Esophagus muscularis mucosa (tissue), 4 donors: Measurements from ENCODE around the gene UBE2V1. TPM values are rescaled to one million over a fixed set of nuclear protein-coding genes. Genes with fewer than 3 reads are reported as not detected.

Experiments
- DNase-seq: peaks from one replicate; pipeline ENCODE4 v3.0.0-alpha.2; 2017; ENCODE audit errors: extremely low spot score
- H3K27ac ChIP-seq, 4 donors: fragments of 200-600 bp; sonication (generic); replicated peaks in 1 of 4; 1 replicate in 3 of 4; 2 replicates in 1 of 4; pipeline ENCODE4 v1.5.1; 2016 to 2019; ENCODE audit warnings: mild to moderate bottlenecking in 1 of 4
- H3K27me3 ChIP-seq, 4 donors: fragments of 200-600 bp; sonication (generic); one replicate each; pipeline versions ENCODE4 v1.5.1 to v1.6.0; 2016 to 2019
- H3K36me3 ChIP-seq, 4 donors: fragments of 200-600 bp; sonication (generic); one replicate each; pipeline ENCODE4 v1.5.1; 2016 to 2019
- H3K4me1 ChIP-seq, 4 donors: fragments of 200-600 bp; sonication (generic); one replicate each; pipeline ENCODE4 v1.5.1; 2016 to 2019
- H3K4me3 ChIP-seq, 4 donors: fragments of 200-600 bp; sonication (generic); 1 replicate in 2 of 4; 2 replicates in 2 of 4; pipeline ENCODE4 v1.5.1; 2016 to 2019; ENCODE audit warnings: mild to moderate bottlenecking in 4 of 4, moderate library complexity in 1 of 4
- H3K9me3 ChIP-seq, 4 donors: fragments of 200-600 bp; sonication (generic); 1 replicate in 3 of 4; 2 replicates in 1 of 4; pipeline ENCODE4 v1.5.1; 2016 to 2019
- CTCF ChIP-seq, 3 experiments: fragments of 200-600 bp in 2 of 3; fragments of 450-650 bp in 1 of 3; sonication (generic) in 2 of 3; IDR thresholded peaks; one replicate each; pipeline ENCODE4 v1.5.1; 2017 to 2019; ENCODE audit warnings: antibody characterized with exemption in 3 of 3, mild to moderate bottlenecking in 2 of 3, moderate library complexity in 1 of 3
- EP300 ChIP-seq: sonication (generic); formaldehyde crosslinking; IDR thresholded peaks from one replicate; pipeline ENCODE4 v1.6.1; 2017; ENCODE audit warnings: antibody characterized with exemption
- POLR2A ChIP-seq: fragments of 450-650 bp; IDR thresholded peaks from one replicate; pipeline ENCODE4 v1.6.1; 2017; ENCODE audit warnings: antibody characterized with exemption, moderate library complexity, mild to moderate bottlenecking, low read depth
- POLR2AphosphoS5 ChIP-seq, 2 donors: sonication (generic); formaldehyde crosslinking; IDR thresholded peaks; one replicate each; pipeline ENCODE4 v1.6.1; 2017; ENCODE audit warnings: antibody characterized with exemption in 2 of 2
- WGBS: methylation state at CpG from one replicate; pipeline ENCODE4 v1.1.5; 2018; 5-methylcytosine and 5-hydroxymethylcytosine counted together
- intact Hi-C: fragments of 100-400 bp; cut with DNase I; formaldehyde crosslinking; loops from one replicate; pipeline ENCODE4 v1.15.1; 2023
- total RNA-seq, 4 donors: library from RNA; depleted of rRNA; stranded (reverse); fragments of >200 nt; gene quantifications; one replicate each; pipeline versions ENCODE4 v1.1.0 to v1.2.1, GENCODE V29; 2016

The UBE2V1 gene
- total RNA-seq, 4 donors from 2014 or later, result 66.8 to 104 (median 78.3) TPM

GRCh38 chr20:50141811-50142561 is 29.0 kb upstream of the UBE2V1 start:
- intact Hi-C loops, result no loop called here
- 83% methylated on average over 12 of the region's 12 CpGs for WGBS
- Histone ChIP-seq H3K36me3 (peaks cover 12 to 42% (median 37%) of the 10 kb centered on the region in 4 donors), H3K4me1 (peaks cover 68 to 99% (median 91%) of the 10 kb centered on the region in 4 donors), H3K9me3 (no peaks in the 10 kb centered on the region), H3K4me3 (no peak overlapping the region), H3K27ac (peak overlapping the region in 3 of 4 donors; percentile 9 to 24 (median 23)), H3K27me3 (no peaks in the 10 kb centered on the region)
- no peak for DNase-seq
- TF ChIP-seq POLR2AphosphoS5 (IDR thresholded peaks at IDR 0.05) (peak in 1 of 2 donors; percentile 22), POLR2A (no peak)

DNA sequence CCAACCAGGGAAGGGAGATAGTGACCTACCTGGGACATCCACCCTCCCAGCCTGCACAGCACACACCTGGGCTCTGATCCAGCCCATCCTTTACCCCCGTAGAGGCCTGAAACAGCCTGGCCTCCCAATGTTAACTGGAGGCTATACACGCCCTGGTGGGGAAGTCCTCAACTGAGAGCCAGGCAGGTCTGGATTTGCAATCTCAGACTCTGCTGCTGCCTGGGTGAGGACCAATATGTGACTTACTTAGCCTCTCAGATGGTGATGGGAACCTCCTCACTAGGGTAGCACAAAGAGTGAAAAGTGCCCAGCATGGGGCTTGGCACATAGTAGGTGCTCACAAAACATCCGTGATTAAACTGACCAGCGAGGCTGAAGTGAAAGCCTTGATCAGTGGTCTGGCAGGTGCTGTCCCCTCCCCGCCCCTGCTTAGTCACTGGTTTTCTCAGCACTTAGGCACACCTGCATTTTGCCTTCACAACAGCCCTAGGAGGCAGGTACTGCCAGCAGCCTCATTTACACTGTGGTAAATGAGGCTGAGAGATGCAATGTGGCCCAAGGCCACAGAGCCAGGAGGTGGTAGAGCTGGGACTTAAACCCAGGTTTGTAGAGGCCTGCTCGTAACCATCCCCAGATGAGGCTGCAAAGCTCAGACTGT is 28.2 kb upstream of the UBE2V1 start:
- Histone ChIP-seq H3K4me3 (no peak overlapping the region), H3K4me1 (peaks cover 60 to 91% (median 85%) of the 10 kb centered on the region in 4 donors), H3K36me3 (peaks cover 12 to 44% (median 39%) of the 10 kb centered on the region in 4 donors), H3K9me3 (no peaks in the 10 kb centered on the region), H3K27me3 (no peaks in the 10 kb centered on the region), H3K27ac (no peak overlapping the region)
- intact Hi-C loops, result no loop called here
- TF ChIP-seq EP300 (no peak), POLR2A (no peak), CTCF (IDR thresholded peaks at IDR 0.05) (no peak), POLR2AphosphoS5 (IDR thresholded peaks at IDR 0.05) (no peak)
- WGBS, result 79% methylated on average over 6 of the region's 6 CpGs
- DNase-seq, result no peak

DNA sequence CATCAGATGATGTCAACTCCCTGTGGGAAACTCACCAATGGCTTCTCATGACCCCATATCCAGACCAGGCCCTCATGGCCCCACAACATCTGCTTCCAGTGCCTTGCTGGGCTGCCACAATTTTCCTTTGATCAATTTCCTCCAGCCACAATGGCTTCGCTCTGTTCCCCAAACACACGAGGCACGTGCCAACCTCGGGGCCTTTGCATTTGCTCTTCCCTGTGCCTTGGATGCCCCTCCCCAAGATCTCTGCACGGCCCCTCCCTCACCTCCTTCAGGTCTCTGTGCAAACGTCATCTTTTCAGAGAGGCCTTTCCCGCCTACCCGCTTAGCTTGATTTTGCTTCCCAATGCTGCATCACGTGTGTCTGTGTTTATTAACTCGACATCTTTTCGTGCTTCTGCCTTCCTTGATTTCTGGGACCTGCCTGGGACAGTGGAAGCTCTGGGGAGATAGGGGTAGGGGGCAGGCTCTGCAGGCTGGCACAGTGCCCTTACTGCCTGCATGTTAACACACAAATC is 27.4 kb upstream of the UBE2V1 start:
- Histone ChIP-seq H3K36me3 (peaks cover 12 to 44% (median 37%) of the 10 kb centered on the region in 4 donors), H3K27me3 (no peaks in the 10 kb centered on the region), H3K9me3 (no peaks in the 10 kb centered on the region), H3K4me3 (no peak overlapping the region), H3K4me1 (peaks cover 60 to 84% (median 78%) of the 10 kb centered on the region in 4 donors), H3K27ac (peak overlapping the region in 2 of 4 donors; percentile 15 to 47)
- no peak for DNase-seq
- intact Hi-C loops, result no loop called here
- TF ChIP-seq POLR2AphosphoS5 (IDR thresholded peaks at IDR 0.05) (no peak), EP300 (no peak), CTCF (IDR thresholded peaks at IDR 0.05) (no peak), POLR2A (no peak)
- WGBS, result 85% methylated on average over 11 of the region's 11 CpGs

DNA sequence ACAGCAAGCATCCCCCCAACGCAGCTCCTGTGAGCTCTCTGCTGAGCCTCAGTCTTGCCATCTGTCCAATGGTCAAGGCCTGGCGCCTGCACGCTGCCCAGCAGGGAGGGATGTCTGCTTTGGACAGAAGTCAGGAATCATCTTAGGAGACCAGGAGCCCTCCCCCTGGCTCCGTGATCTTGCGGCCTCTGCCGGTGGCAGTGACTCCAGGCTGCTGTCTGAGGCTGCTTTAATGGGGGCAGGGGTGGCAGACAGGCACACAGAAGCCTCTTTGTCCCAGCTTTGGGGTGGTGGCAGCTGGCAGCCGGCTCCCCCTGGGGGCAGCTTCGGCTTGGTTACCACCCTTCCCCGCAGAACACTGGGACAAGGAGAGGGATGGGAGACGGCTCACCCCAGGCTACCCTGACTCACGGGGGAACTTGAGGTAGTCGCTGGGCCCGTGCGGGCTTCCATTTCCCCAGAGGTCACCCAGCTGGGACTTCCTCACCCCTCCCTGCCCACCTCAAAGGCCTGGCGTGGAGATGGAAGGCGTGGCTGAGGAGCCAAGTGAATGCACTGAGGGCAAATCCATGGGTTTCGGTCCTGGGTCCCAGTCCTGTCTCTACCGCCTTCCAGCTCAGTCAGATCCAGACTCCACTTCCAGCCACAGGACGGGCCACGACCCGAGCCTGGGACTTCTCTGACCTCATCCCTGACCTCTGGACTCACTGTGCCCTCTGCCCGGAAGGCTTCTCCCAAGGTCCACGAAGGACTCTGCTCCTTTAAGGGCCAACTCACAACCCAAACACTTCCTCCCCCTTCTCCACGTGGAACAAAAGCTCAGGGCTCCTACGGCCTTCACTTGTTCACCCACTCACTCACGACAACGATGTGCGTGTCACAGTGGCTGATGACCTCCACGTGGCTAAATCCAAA is 25.8 kb upstream of the UBE2V1 start:
- Histone ChIP-seq H3K9me3 (no peaks in the 10 kb centered on the region), H3K36me3 (peaks cover 12 to 60% (median 43%) of the 10 kb centered on the region in 4 donors), H3K27me3 (no peaks in the 10 kb centered on the region), H3K4me1 (peaks cover 59 to 72% (median 66%) of the 10 kb centered on the region in 4 donors), H3K27ac (peak overlapping the region; percentile 47 to 71 (median 64)), H3K4me3 (peak overlapping the region in 1 of 4 donors; percentile 9)
- 80% methylated on average over 21 of the region's 29 CpGs for WGBS
- no peak for TF ChIP-seq CTCF (IDR thresholded peaks at IDR 0.05)
- no peak for TF ChIP-seq POLR2AphosphoS5 (IDR thresholded peaks at IDR 0.05)
- no peak for TF ChIP-seq POLR2A
- TF ChIP-seq EP300, result no peak
- no peak for DNase-seq
- intact Hi-C loops, result no loop called here
